ENCODE measurements around the gene IKZF3.

DNA sequence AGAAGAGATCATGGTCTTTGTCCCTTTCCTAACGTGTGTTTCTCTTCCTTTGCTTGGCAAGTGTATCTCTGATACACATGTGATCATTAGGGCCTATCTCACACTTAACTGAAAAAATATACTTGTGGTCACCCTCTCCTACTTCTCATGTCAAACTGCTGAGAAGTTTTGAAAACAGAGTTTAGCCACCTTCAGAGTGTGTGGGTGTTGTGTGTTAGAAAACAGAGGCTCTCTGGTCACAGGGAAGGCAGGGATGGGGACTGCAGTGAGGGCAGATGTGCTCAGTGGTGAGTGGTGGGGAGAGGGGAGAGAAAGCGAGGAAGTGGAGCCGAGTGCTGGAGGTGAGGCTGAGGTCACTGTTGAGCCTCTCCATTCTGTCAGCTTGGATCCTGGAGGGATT lies 97.0 kb downstream of the IKZF3 start:
- TF ChIP-seq, protein P1, sequence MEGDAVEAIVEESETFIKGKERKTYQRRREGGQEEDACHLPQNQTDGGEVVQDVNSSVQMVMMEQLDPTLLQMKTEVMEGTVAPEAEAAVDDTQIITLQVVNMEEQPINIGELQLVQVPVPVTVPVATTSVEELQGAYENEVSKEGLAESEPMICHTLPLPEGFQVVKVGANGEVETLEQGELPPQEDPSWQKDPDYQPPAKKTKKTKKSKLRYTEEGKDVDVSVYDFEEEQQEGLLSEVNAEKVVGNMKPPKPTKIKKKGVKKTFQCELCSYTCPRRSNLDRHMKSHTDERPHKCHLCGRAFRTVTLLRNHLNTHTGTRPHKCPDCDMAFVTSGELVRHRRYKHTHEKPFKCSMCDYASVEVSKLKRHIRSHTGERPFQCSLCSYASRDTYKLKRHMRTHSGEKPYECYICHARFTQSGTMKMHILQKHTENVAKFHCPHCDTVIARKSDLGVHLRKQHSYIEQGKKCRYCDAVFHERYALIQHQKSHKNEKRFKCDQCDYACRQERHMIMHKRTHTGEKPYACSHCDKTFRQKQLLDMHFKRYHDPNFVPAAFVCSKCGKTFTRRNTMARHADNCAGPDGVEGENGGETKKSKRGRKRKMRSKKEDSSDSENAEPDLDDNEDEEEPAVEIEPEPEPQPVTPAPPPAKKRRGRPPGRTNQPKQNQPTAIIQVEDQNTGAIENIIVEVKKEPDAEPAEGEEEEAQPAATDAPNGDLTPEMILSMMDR (conservative IDR thresholded peaks at IDR 0.05) = no peak
- no peak for TF ChIP-seq ZFX (IDR thresholded peaks at IDR 0.05)

All from C4-2B (cell line).